HG02870 (cell line): ENCODE measurements around the gene IGF2.

Experiments
- ATAC-seq: cut with Tn5 transposase; IDR thresholded peaks from one replicate; pipeline ENCODE4 v1.9.1; 2021; ENCODE audit warnings: mild to moderate bottlenecking, moderate library complexity; ENCODE audit not compliant: unreplicated experiment

Gene IGF2

DNA sequence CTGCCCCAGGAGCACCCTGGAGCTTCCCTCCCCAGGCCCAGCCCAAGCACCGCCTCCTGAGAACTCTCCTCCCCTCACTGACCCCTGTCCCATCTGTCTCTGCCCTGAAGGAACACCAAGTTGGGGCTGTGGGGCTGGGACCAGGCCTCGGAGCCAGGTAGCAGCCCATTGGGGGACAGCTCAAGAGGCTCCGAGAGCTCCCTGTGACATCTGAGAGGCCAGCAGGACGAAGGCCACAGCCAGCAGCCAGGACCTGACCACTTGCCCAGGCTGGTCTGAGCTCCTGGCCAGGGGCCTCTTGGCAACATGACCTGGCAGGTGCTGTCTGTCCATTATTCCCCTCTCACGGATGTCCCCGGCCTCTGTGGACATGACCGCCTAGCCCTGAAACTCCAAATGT is 33.7 kb downstream of the IGF2 start:
- ATAC-seq = no peak

DNA sequence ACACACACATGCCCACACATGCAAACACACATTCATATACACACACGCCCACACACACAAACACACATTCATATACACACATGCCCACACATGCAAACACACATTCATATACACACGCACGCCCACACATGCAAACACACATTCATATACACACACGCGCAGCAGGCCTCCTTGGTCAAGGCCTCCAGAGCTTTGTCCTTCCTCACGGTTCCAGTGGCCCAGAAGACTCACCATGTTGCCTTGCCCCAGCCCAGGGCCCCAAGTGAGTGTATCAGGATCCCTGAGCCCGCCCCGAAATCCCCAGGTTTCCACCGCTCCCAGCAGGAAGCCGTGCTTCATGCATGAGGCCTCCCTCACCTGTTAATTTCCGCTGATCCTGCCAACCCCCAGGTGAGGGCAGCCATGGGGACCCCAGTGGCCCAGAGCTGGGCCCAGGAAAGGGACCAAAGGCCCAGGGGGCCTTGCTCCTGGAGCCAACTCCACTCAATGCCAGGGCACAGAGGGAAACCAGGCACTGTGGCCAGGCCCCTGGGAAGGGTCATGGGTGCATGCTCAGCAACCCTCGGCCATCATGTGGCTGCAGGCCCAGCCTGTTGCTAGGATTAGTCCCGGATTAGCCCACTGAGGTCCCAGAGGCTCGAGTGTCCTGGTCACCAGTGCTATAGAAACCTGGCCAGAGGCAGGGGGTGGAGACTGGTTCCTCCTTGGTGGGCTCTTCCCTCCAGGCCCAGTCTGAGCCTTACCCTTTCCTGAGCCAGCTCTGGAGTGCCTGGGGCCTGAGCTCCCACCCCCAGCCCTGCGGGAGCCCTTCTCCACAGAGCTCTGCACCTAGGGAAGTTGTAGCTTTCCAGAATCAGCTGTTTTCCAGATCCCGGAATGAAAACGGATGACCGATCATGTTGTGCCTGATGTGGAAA is 34.4 kb downstream of the IGF2 start:
- no peak for ATAC-seq

DNA sequence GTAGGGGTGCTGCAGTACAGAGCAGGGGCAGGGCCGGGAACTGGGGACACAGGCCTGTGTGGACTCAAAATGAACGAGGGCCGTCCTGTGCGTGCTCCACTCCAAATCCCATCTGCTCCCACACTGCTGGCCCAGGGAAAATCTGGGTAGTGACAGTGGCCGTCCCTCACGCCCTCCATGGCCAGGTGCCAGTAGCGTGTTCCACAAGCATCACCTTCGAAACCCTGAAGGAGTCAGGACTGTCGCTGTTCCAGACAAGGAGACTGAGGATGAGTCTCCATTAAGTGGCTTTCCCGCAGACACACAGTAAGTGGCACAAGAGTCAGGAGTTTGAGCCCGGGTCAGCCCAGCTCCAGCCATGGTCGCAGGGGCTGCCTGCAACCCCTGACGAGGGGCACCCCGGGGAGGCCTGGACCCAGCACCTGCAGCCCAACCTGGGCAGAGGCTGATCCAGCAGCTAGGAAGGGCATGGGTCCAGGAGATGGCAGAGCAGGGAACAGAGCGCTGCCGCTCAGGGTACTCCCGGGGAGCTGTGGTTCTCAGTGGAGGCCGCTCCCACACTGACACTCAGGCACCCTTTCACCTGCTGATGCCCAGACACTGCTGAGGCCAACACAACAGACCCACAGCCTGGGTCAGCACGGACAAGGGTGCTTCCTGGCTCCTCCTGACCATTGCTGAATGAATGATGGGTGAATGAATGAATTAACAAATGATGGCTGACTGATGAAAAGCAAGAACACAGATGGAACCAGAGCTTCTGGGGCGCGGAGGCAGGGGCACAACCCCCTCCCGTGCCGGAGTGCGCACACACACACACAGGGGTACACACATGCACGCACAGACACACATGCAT is 35.3 kb downstream of the IGF2 start:
- ATAC-seq = no peak

DNA sequence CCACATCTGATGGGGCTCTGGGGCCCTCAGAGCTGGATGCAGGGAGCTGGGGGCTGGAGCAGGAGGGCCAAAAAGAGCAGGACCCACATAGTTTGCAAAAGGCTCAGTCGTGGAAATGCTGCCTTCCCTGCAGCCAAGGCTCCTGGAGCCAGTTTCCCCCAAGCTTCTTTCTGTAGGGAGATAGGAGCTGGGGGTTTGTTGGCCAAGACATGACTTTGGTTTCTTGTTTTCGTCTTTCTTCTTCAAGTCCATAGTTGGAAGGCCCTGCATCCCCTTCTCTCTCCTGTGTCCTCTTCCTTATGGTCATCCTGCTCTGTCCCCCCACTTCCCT is 36.3 kb downstream of the IGF2 start:
- no peak for ATAC-seq

DNA sequence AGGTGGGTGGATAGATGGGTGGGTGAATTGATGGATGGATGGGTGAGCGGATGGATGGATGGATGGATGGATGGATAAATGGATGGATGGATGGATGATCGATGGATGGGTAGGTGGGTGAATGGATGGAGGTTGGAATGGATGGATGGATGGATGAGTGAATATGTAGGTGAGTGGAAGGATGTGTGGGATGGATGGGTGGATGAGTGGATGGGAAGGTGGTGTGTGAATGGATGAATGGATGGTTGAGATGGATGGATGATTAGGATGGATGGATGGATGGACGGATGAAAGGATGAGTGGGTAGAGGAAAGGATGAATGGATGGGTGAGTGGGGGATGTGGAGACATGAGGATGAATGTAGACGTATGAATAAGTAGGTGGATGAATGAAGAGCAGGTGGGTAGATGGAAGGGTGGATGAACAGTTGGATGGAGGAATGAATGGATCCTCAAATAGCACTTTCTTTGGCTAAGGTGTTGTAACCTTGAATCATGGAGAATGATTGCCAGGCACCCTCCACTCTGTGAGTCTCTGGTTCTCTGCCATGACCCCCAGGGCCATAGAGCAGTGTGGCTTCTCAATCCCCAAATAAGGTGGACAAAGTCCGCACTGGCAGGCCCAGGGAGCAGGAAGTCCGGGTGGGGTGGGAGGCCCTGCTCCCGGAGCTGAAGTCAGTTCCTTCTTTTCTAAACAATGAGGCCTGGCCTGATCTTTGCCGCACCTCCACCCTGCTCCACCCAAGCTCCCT is 36.9 kb downstream of the IGF2 start:
- ATAC-seq = no peak

DNA sequence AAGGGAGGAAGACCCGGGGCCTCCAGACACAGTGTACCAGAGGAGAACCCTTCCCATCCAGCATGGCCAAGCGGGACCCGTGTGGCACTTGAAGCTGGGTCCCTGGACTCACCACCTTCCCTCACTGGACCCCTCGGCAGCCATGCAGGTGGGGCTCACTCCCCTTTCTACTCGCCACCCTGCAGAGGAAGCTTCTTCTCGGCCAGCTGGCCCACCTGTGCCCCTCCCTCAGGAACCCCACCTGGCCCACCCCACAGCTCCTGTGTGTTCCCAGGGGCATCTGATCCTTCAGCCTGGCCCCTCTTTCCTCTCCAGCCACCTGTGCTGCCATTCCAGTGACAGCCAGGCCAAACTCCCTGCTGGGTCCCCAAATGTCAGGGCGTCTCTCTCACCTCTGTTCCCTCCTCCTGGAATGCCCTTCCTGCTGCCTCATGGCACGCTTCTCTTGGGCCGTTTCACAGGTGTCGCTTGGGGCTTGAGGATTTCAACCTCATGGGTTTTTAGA is 38.0 kb downstream of the IGF2 start:
- ATAC-seq = no peak

DNA sequence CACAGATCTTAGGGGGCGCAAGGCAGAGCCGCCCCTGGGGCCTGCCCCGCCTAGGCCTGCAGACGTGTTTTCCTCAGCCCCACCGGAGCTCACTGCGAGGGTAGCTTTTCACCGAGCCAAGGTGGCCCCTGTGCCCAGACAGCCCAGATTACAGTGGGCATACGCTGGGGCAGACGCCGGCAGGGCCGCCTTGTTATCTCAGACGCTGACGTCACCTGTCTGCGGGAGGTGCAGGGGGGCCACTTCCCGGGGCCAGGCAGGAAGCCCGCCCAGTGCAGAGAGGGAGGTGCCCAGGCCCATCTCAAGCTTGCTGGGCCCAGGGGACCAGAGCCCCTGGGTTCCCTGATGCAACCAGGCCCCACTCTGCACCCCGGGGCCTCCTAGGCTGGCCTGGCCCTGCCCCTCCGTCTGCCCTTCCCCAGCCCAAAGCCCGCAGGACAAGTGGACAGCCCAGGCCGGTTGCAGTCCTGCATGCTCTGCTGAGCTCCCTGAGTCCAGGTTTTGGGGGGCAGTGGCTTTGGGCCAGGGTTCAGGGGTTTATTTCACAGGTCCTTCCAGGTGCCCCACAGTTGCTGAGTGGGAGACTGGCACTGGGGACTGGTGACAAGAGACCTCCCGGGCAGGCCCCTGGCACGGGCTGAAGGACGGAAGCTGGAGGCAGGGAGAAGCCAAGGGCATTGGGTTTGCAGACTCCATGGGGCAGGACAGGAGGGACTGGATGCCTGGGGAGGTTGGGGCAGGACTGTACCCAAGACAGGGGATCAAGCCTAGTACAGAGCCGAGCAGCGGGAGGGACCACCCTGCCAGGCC is 38.6 kb downstream of the IGF2 start:
- no peak for ATAC-seq

DNA sequence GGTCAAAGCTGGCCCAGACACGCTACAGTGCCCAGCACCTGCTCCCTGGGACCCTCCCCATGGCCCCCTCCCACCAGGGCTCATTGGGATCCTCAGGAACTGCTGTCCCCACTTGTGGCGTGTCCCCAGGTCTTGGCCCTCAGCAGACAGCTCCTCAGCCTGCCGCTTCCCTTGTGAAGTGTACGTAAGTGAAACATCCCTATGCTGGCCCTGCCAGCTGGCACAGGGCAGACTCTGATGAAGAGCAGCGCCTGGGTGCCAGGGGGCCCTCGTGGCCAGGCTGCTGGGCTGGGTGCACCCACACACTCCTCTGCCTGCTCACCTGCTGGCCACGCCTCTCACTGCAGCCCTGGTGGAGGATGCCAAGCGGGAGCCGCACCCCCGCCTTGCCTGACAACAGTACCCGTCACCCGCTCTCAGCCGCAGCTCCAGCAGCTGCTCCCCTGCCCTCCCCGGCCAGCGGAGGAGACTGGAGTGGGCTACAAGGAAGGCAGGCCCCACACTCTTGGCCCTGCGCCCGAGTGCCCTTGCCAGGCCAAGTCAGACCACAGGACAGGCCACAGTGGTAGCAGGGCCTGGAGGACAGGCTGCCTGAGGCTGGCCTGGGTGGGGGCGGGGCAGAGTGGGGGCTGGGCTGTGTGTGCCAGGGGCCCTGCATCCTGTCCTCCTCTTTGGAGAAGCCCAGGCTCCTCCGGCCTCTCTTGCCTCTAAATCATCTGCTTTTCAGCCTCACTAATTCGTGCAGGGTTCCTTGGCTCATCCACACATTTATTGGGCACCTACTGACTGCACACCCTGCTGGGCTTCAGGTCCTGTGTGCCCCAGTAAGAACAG is 39.5 kb downstream of the IGF2 start:
- no peak for ATAC-seq

DNA sequence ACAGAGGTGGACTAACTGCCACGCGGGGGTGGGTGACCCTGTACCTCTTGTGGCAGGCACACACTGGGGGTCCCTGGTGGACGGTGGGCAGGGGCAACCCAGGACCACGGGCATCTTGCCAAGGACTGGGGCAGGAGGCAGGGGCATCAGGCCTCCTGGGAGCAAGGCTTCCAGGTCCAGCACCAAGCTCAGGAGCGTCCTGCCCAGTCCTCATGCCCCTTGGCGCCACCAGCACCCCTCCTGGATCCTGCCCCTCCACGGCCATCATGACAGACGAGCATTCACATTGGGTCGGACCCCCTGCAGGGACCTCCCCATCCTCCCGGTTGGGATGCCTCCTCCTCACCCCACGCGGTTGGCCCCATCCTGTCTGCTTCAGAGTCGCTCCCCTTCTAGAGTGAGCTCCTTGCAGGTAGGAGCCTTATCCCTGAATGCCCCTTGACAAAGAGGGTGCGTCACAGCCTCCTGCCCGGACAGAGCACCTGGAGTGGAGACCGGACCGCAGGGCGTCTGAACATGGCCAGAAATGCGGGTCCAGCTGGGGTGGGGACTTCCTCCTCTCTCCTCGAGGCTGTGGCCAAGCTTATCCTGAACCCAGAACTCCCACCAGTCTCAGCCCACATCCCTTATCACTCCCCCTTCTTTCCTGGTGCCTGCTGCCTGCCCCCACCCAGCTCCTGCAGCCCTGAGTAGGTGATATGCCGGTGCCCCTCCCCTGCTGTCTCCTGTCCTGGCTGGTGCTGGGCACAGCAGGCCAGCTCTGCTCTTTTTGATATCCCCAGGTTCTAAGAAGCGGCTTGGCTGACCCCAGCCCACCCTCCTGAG is 40.3 kb downstream of the IGF2 start:
- ATAC-seq = no peak

DNA sequence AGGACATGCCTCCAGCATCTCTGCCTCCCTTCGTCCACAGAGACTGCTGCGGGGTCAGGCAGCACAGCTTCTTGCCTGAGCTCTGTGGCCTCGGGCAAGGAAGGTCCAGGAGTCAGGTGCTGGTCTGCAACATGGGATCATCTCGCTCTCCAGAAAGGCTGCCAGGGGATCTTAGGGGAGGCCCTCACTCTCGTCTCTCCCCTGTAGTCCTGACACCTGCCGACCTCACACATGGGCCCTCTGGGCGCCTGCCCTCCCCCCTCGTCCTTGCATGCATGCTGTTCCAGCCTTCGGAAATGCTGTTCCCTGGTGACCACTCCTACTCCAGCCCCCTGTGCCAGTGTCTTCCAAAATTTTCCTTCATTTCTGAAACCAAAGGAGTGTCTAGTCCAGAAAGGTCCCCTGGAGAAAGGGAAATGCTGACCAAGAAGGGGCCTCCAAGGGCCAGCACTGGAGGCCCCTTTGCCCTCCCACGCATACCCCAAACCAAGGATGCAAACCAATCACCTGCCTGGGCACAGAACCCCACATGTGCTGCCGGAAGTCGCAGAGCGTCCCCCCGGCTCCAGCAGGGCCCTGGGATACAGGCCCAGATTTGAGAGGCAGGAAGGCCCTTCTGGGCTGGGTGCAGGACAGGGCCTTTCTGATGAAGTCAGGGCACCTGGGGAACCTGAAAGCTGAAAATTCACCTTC is 41.0 kb downstream of the IGF2 start:
- ATAC-seq = no peak

DNA sequence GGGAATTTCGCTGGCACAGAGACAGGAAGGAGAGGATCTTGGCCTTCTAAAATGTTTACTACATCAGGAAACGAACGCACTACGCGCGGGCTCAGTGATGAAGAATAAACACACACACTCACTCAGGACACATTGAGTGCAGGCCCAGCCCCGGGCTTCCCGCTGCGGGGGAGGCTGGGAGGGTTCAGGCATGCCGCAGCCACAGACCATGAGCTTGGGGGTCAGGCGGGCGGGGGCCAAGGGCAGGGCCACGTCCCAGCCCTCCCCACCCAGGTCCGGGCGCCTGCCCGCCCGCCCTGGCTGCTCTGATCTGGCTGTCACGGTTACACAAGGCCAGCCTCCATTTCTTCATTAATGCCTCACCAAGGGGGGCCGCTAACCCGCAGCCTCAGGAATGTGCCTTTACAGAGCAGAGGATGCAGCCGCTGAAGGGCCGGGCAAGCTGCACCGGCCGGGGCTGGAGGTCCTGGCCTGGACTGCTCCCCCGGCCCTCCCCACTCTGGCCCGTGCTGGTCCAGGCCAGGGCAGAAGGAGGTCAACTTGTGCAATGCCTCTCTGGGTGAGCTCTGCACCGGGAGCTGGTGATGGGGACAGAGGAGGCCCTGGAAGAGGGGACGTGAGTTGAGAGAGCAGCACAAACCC is 41.7 kb downstream of the IGF2 start:
- no peak for ATAC-seq

DNA sequence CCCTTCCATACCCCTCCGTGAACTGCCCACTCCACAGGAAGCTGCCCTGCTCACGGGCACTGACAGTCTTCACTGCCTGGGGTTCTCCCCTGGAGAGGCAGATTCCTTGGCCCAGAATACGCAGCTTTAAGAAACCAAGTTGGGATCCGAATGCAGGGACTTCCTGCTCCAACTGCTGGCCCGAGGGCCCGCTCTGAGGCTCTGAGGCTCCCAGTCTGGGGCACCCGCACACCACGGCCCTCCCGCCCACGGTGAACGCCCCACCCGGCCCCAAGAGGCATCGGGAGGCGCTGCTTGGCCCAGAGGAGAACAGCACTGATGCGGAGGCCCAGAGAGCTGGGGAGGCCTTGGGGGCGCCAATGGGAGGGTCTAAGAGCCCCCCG is 42.3 kb downstream of the IGF2 start:
- ATAC-seq = no peak

DNA sequence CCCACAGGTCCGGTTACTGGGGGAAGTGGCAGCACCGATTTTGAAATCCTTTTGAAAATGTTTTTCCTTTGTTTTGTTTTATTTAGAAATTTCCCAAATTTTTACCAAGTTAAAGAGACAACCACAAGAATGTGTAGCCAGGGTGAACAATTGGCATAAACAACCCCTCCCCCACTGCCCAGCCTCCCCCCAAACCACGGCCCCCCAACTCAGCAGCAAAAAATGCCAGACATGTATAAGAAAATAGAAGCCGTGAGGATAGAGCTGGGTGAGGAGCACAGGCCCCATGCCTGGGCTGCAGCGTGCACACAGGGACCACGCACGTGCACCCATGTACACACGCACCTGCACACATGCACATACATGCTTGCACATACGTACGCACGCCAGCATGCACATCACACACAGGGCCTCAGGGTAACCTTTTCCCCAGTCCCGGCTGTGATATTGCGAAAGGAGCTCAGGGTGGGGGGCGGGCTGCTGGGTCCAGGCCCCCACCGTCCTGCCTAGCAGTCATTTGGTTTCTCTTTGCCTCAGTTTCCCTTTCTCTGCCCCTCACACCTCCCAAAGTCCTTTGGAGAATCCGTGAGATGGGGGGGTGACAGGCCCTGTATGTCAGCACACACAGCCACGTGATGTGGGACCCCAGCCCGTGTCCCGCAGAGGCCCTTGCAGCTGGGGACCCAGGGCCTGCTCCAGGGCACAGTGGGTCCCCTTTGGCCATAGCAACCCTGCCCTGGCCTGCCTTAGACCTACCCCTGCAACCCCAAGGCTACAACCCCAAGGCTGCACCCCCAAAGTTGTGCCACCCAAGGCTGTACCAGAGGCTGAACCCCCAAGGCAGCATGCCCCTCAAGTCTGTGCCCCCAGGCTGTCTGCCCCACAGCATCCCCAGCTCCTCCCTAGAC is 42.9 kb downstream of the IGF2 start:
- ATAC-seq = no peak

DNA sequence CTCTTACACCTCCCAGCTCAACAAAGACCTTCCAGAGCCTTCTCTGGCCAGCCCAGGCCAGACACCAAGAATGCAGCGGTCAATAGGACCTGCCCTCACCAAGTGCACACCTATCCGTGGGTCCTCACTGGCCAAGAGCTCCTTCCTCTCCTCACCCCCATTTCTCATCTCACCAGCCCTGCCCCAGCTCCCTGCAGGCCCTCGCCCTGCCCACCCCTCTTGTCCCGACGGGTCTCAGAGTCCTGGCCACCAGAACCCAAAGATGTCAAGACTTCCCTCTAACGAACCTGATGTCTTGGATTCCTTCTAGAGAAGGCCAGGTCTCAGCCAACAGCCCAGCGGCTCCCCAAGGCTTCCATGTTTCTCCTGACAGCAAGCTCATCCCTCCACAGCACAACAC is 43.6 kb downstream of the IGF2 start:
- ATAC-seq = no peak

DNA sequence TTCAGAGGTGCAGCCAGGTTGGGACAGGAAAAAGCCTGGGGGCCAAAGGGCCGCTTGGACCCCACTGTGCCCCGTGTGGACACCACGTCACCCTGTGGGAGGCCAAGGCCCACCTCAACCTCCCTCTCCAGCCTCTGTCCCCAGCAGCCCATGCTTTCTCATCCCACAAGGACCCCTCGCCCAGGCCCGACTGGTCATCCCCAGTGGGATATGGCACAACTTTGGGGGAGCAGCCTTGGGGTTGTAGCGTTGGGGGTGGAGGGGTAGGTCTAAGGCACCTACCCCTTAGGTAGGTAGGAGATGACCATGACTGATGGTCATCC is 44.0 kb downstream of the IGF2 start:
- ATAC-seq = no peak

DNA sequence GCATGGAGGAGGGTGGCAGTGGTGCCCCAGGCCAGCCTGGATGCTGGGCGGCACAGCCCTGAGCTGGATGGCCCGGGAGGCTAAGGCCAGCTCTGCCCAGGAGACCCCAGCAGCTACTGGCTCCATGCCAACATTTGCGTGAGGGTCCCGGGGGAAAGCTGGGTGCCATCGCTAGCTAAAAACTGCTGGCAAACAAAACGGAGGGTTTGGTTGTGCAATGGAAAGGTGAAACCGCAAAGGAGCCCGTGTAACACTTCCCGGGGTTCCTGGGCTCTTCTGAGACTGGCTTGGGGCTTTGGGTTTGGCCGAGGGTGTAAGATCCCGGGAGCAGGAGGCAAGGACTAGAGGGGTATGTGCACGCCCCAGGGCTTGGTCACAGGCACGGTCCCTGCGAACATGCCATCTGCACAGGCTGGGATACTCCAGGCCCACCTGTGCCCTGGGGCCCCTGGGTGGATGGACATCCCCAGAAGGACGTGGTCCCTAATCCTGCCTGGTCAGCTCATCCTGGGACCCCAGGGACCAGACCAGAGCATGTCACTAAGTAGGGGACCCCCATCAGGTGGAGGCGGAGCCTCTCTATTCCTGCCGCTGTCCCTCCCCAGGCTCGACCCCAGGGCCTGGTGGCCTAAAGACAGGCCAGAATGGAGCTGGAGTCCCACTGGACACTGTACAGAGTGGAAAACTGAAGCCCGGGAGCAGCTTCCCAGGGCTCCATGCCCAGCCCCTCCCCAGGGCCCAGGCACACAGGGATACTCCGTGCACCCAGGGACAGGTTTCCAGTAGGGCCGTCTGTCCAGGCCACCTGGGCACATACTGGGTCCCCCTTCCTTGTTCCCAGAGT is 44.6 kb downstream of the IGF2 start:
- no peak for ATAC-seq
